Sigmoid colon (tissue), 4 donors: ENCODE data around the gene BAG1.

Experiments
- EP300 ChIP-seq, 4 donors: sonication (generic); formaldehyde crosslinking; IDR thresholded peaks; one replicate each; pipeline ENCODE4 v1.6.1; 2017; ENCODE audit warnings: antibody characterized with exemption in 4 of 4
- POLR2A ChIP-seq, 2 donors: fragments of 450-650 bp; IDR thresholded peaks; one replicate each; pipeline ENCODE4 v1.6.1; 2016; ENCODE audit warnings: antibody characterized with exemption in 2 of 2, mild to moderate bottlenecking in 2 of 2, moderate library complexity in 2 of 2
- POLR2AphosphoS5 ChIP-seq, 4 donors: sonication (generic); formaldehyde crosslinking; IDR thresholded peaks; one replicate each; pipeline ENCODE4 v1.6.1; 2017; ENCODE audit warnings: antibody characterized with exemption in 4 of 4
- TF ChIP-seq, protein P1 (sequence below), 4 experiments: fragments of 450-650 bp in 3 of 4; fragments of 200-600 bp in 1 of 4; IDR thresholded peaks; one replicate each; pipeline ENCODE4 v1.5.1; 2016 to 2019; ENCODE audit warnings: antibody characterized with exemption in 4 of 4, mild to moderate bottlenecking in 3 of 4, moderate library complexity in 2 of 4

- TF ChIP-seq, protein P1, sequence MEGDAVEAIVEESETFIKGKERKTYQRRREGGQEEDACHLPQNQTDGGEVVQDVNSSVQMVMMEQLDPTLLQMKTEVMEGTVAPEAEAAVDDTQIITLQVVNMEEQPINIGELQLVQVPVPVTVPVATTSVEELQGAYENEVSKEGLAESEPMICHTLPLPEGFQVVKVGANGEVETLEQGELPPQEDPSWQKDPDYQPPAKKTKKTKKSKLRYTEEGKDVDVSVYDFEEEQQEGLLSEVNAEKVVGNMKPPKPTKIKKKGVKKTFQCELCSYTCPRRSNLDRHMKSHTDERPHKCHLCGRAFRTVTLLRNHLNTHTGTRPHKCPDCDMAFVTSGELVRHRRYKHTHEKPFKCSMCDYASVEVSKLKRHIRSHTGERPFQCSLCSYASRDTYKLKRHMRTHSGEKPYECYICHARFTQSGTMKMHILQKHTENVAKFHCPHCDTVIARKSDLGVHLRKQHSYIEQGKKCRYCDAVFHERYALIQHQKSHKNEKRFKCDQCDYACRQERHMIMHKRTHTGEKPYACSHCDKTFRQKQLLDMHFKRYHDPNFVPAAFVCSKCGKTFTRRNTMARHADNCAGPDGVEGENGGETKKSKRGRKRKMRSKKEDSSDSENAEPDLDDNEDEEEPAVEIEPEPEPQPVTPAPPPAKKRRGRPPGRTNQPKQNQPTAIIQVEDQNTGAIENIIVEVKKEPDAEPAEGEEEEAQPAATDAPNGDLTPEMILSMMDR (IDR thresholded peaks at IDR 0.05): no peak
- TF ChIP-seq EP300 (IDR thresholded peaks at IDR 0.05) (no peak), POLR2AphosphoS5 (IDR thresholded peaks at IDR 0.05) (no peak), POLR2A (IDR thresholded peaks at IDR 0.05) (no peak)
Observed at GRCh38 chr9:33277484-33277883, 13.0 kb upstream of the BAG1 start.
